GM19468 (cell line): Measurements from ENCODE around the gene FHIT.

Experiments
- ATAC-seq: cut with Tn5 transposase; IDR thresholded peaks from one replicate; pipeline ENCODE4 v1.9.1; 2021; ENCODE audit warnings: mild to moderate bottlenecking, moderate library complexity, moderate number of reproducible peaks; ENCODE audit not compliant: unreplicated experiment; ENCODE audit errors: extremely low read depth

The FHIT gene

DNA sequence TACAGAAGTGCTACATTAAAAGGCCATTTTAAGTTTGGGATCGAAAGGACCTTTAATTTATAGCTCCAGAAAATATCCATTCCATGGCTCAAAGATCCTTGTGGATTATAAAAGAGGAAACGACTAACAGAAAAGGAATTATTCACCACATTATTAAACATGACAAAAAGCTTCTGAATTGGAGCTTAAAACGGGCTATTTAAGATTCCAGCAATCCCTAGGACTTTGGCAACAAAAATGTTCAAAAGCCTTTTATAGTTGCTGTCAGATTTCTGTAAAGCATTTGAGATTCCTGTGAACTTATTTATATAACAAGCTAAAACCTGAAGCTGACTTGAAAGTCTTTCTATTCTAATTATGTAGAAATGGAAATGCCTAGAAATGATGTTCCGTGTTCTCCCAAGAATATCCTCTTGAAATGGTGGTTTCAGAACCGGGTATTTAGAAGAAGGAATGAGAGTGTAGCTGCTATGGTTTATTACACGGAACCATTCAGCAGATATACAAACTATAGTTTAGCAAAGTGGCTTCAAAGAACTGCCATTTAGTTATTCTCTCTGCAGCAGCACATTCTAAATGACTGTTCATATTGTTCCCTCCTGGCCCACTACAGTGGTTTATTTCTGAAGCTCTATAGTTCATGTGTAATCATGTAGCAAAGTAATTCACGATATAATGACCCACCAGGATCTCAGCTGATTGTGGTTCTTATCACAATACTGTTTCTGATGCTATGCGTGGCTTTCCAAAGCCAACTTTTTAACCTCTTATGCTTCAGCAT, 961.7 kb downstream of the FHIT start:
- no peak for ATAC-seq

DNA sequence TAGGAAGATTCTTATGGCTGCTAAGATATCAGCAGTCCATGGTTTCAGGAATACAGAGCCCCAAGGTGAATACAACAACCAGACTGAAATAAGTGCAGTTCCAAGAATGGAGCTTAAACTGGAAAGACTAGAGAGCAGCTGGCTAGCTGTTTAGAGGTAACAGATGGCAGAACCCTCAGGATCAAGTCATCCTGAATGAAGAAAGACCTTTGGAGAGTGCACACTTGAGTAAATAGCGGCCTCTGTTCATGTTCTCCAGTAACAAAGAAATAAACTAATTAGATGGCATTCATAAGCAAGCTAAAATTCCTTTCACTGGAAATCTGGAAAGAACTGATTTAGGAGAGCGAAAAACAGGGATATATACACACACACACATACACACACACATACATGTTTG, 968.4 kb downstream of the FHIT start:
- no peak for ATAC-seq

DNA sequence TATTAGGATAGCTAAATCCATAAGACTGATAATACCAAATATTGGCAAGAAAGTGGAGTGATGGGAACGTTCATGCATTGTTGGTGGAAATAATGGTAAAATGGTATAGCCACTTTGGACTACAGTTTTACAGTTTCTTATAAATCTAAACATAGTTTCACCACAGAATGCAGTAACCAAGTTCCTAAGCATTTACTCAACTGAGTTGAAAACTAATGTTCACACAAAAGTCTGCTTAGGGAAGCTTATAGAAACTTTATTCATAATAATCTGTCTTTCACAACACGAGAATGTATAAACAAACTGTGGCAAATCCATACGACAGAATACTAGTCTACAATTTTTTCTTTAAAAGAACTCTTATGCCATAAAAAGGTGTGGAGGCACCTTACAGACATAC, 969.3 kb downstream of the FHIT start:
- no peak for ATAC-seq

DNA sequence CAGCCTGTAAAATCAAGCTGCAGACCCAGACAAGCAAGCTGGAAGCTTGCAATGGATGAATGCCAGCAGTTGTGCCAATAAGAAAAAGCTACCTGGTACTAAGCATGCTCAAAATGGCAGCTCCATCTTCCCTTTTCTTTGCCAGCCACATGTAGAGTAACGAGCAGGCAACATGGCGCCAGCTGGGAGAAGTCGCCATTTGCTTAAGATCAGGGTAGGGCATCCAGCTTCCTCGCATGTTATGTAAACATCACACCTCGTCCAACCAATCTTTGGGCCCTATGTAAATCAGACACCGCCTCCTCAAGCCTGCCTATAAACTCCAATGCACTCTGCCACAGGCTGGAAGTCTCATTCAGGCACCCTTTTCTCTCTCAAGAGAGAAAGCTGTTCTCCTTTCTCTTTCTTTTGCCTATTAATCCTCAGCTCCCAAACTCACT, 973.9 kb downstream of the FHIT start:
- no peak for ATAC-seq

DNA sequence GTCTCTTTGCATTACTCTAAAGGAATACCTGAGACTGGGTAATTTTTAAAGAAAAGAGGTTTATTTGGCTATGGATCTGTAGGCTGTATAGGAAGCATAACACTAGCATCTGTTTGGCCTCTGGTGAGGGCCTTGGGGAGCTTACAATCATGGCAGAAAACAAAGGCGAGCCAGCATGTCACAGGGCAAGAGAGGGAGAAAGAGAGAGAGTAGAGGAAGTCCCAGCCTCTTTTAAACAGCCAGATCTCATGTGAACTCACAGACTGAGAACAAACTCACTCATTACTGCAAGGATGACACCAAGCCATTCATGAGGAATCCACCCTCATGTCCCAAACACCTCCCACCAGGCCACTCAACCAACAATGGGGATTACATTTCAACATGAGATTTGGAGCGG, 974.6 kb downstream of the FHIT start:
- ATAC-seq: no peak

DNA sequence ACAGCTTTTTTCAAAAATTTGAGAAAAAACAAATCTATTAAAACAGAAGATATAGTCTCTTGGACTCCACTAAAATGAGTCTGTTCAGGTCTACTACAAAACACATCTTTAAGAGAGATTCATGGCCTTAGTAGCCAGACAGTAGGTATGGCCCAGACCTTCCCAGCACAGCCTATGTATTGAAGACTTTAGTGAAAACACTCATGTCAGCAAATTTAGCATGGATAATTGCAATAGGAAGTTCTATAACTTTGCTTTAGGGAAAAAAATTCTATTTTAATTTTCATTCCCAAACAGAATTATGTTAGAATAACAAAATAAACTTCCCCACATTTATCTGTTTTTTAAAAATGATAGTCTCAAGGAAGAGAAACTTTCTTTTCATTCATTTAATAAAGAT, 976.6 kb downstream of the FHIT start:
- no peak for ATAC-seq

DNA sequence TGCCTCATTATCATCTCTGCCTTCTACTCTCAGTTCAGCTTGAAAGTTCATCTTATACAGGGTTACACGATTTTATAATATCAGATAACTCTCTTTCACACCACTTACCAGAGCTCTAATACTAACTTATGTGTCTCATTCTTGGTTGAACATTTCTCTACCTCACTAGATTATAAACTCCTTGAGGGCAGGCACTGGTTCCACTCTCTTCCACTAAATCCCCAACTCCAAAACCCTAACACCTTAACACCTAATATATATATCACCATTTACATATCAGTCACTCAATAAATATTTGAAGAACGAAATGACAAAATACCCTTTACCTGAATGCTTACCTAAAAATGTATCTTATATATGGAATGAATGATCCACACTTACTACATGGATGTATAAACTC, 977.2 kb downstream of the FHIT start:
- ATAC-seq: no peak

DNA sequence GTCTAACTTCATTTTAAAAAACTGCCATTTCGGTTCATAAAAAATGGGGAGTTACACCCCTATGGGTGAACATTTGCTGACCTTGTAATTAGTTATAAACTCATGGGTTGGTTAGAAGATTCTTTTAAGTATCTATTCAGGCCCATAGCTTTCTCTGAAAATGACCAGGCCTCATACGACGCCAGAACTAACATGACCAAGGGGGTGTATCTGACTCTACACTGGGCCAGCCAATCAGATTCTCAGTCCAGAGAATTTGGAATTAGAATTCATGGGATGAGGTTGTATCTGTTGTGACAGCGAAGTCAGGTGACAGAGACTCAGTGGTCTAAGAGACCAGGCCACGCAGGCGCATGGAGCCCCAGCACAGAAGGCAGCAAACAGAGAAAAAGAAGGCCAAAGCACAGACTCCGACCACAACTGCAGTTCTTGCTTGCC, 981.4 kb downstream of the FHIT start:
- no peak for ATAC-seq

DNA sequence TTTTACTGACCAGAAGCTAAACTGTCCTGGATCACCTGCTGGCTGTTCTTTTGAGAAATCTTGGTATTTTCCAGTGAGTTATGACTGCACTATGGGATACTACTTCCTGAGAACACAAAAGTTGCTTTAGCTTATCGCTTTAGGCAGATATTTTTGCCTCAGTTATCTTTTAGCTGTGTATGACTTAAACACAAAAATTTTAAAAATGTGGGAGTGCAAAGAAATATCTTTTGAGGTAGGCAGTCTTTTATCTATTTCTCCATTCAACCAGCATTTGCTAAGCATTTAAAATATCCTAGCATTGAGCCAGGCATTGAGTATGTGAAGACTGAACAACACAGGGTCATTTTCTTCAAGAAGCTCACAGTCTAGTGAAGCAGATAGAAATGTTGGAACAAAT, 981.9 kb downstream of the FHIT start:
- ATAC-seq: no peak

DNA sequence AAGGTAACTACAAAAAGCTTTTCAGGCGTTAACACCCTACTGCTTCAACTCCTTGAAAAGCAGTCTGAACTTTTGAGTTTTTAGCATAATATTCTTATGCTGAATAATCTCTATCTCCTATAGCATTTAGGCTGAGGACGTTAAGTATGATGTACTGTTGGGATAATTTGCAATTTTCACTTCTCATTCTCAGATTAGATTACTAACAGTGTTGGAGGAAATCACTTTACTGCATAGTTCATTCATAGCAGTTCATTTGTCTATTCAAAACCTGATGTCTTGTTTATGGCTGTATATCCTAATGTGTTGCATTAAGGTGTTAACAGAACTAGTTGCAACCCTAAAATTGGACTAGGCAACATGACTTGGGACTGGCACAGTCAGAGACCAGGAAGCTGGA, 983.1 kb downstream of the FHIT start:
- ATAC-seq: no peak

DNA sequence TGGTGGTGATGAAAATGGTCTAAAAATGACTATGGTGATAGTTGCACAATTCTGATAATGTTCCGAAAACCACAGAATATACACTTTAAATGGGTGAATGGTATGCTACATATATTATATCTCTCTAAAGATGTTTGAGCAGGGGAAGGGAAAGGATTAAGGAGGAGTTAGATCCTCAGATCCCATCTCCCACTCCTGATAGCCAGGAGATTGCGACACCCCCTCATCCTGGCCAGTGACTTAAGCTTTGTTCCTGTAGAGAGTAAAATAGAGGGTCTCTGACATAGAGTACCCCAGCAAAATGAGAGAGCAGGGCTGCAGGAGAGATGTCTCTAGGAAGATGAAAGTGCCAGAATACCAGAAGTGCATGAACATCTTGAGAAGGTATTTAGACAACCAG, 984.8 kb downstream of the FHIT start:
- ATAC-seq: no peak

DNA sequence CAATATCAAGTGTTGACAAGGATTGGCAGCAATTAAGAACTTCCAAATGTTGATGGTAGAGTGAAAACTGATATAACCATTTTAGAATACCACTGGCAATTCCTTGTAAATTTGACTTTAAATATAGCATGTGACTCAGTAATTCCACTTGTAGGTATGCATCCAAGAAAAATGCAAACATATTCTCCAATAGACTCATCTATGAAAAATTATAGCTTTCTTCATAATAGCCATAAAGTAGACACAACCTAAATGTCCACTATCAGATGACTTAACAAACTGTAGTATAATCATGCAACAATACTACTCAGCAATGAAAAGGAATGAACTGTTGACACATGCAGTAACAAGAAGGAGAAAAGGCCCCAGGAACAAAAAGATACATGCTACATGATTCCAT, 988.1 kb downstream of the FHIT start:
- no peak for ATAC-seq

DNA sequence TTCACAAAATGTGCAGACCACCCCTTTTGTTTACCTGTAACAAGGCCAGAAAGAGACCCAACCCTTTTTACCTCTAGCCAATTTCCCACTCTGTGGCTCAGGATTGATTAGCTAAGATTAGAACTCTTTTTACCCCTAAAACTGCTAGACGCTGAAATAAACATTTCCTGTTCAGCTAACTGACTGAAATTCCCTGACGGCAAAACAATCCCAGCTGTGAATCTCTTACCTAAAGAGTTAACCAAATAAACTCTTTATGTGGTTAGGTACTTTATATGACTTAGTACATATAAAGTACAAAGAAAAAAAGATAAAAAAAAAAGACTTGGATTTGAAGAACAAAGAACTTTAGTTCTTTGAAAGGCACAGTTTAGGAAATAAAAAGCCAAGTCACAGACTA, 988.7 kb downstream of the FHIT start:
- ATAC-seq: no peak

DNA sequence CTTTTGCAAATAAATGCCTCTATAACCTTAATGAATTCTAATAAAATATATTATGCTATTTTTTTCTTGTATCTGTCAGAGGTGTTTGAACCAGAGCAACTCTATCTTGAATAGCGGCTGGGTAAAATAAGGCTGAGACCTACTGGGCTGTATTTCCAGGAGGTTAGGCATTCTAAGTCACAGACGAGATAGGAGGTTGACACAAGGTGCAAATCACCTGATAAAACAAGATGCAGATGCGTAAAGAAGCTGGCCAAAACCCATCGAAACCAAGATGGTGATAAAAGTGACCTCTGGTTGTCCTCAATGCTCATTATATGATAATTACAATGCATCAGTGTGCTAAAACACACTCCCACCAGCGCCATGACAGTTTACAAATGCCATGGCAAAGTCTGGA, 990.7 kb downstream of the FHIT start:
- ATAC-seq: no peak

DNA sequence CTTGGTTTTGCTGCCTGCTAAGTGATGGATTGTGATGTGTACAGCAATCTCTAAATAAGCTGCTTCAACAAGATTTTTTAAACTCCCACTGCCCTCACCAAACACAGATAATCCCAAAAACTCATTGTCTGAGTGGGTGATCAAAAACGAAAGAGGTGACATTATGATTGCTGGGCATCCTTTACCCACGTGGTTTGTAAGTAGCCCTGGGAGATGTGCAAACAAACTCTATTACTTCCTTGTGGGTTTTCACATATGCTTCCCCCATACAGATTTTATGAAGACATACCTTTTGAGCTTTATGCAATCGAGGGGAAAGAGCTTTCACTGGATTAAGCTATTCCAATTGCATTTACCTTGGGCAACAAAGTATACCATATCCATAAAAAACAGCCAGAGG, 1000.4 kb downstream of the FHIT start:
- no peak for ATAC-seq

DNA sequence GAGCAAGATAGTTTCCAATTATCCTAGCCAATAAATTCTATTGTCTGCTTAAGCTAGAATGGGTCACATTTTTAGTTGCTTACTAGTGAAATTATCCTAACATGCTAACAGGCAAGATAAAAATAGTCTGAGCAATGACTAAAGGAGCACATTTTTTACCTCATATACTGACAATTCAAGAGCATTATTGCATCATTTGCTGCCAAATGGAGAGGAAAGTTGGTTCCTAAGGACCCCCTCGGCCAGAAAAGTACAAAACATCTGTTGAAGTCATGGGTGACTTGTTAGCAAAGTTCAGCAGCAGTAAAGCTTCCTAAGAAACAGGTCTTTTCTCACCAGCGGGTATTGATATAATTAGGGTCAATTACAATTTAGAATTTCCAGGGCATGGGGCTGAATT, 1001.0 kb downstream of the FHIT start:
- no peak for ATAC-seq

DNA sequence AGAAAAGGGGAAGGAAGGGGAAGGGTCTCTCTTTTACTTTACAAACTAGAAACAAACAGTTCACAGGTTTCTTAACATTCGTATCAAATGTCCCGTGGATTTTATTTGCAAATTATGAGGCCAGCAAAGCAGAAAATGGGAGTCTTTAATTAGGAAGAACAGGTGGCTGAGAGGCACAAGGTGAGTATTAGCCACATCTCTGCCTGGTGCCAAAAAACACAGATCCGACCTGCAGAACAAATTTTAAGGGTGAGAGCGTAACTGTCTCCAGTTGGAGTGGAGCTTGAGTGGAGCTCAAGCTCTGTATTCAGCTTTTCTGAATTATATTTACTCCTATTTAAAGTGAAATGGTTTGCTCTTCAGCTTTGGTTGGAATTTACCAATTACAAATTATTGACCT, 1004.9 kb downstream of the FHIT start:
- no peak for ATAC-seq

DNA sequence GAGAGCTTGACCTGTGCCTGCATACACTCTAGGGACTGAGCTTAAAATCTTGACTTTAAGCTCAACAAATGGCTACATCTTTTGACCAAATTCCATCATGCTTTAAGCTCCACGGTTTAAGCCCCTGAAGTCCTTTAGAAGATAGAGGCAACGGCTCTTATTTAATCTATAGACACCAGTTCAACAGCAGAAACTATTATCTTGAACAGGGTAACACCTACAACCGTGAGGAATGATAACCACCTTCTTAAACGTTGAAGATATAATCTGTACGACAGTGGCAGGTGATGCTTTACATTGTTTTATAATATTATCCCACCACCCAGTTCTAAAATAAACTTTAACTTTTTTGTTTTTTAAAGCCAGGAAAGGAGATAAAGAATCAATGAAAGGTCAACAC, 1007.8 kb downstream of the FHIT start:
- ATAC-seq: no peak

DNA sequence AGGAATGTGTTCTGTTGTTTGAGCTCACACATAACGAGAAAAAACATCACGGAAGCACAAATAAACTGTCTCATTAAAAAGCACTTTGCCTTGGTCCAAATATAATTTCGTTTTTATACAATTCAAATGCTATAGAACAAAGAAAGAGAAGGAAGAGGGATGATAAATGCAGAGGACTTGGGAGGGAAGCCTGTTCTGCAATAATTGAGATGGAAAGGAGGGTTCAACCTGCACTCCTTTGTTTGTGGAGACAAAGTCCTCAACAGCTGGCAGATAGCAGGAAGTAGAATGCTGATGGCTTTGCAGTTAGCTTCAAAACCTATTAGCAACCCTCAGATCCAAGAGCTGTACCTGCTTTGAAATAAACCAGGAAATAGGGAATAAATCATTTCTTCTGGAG, 1010.8 kb downstream of the FHIT start:
- no peak for ATAC-seq

DNA sequence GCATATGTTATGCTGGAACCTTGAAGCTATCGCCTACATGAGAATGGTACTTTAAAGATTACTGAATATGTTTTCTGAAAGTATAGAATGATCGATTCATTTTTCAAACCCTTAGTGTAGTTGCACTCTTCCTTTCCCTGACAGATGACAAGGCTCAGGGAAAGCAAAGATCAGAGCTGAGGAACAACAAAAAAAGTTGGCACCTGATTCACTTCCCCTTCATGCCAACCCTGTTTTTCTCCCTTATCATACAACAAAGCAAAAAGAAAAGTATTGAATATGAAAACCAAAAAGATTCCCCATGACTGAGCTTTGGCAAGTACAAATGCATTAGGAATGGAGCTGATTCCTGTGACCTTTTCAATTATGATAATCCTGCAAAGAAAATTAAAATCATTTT, 1012.7 kb downstream of the FHIT start:
- ATAC-seq: no peak

DNA sequence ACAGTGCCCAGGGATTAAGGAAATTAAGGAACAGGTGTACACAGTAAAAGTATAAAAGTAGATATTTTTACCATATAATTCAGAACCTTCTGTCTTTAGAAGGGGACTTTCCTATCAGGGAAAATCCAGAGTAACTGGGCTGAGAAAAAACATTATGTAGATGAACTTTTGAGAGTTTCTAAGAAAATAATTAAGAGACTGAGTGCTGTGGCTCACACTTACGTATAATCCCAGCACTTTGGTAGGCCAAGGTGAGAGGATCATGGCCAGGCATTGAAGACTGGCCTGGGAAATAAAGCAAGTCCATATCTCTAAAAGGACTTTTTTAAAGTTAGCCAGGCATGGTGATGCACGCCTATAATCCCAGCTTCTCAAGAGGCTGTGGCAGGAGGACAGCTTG, 1021.8 kb downstream of the FHIT start:
- no peak for ATAC-seq

DNA sequence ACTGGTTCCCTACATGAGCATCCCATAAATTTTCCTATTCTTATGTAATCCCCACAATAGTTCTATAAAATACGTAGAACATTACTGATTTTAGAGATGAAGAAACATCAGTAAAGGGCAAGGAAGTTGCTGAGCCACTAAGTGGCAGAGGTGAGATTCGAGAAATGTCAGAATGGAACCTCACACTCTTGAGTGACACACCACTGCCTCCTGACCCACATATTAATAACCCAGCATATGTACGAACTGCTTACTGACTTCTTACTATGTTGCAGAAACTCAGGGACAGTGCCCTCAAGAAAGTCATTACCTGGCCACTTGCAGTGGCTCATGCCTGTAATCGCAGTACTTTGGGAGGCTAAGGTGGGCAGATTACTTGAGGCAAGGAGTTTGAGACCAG, 1022.4 kb downstream of the FHIT start:
- no peak for ATAC-seq

DNA sequence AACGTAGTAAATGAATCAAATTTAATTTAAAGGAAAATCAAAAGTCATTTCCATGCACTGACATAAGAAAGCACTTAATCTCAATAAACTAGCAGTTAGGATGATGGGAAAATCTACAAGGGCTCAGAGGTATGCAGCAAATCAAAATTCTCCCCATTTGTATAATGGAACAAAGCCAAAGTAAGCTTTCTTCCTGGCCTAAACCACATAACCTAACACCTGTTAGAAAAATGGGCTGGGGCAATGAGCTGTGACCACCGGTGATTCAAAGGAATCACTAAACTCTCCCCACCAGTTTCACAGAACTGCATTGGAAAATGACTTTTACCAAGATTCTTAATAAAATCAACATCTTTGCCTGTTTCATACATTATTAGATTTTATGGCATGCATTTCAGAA, 1024.3 kb downstream of the FHIT start:
- no peak for ATAC-seq
